ENCODE data around the gene ADORA2A.
A peak's percentile ranks its signal among the peaks of the same experiment; 100 is the strongest.

ADORA2A gene

DNA sequence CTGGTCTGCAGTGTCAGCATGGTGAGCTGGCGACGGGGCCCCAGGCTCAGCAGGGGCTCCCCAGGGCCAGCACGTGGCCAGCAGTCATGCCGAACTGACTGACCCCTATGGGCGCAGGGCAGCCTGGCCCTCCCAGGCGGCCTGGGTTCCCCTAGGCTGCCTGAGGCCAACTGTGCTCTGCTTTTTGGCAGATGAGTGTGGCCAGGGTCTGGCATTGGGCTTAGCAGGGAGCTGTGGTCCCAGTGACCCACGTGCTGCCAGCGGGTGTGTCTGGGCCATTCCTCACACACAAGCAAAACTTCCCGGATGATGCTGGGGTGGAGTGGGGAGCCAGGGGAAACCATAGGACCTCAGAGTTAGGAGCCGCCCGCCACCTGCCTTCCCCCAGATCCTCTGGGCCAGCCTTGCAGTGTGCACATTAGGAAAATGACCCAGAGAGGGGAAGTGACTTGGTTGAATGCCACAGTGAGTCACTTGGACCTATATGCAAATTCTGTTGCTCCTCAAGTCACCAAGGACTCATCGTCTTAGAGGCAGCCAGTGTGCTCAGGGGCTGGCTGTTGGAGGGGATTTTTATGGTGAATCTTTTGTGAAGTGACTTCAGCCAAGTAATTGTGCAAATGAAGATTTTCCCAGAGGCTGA is 6.5 kb downstream of the ADORA2A start:
- DNase-seq, result no peak

DNA sequence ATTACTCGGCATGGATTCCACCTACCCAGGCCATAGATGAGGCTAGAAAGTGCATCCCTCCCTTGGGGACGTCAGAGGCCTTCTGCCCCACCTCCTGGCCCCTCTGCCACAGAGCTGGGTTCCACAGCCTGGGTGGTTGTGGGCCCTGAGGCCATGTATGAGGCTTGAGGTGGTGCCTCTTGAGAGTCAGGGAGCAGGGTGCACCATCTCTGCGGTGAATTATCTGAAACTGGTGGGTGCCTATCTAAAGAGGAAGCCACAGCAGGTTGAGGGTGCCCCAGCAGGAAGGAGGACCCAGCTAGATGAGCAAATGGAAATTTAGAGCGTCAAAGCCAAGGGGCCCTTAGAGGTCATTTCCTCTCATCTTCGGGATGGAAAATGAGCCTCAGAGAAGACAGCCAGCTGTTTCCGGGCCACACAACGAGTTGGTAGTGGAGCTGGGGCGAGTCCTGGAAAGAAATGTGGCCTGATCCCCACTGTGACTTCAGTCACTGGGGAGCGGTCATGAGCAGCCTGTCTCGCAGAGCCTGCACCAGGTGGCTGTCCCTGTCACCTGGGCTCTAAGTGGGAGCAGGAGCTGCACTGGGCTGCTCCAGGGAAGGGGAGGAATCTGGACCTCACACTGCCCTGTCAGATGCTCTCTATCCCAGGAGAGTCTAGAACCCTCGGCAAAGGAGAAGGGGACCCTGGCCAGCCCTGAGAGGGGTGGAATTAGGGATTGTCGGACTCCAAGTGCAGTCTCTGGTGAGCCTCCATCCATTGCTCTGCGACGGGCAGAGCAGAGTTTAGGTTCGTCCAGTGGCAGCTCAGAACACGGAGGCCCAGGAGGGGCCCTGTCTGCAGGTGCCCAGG is 7.3 kb downstream of the ADORA2A start:
- DNase-seq, result no peak

DNA sequence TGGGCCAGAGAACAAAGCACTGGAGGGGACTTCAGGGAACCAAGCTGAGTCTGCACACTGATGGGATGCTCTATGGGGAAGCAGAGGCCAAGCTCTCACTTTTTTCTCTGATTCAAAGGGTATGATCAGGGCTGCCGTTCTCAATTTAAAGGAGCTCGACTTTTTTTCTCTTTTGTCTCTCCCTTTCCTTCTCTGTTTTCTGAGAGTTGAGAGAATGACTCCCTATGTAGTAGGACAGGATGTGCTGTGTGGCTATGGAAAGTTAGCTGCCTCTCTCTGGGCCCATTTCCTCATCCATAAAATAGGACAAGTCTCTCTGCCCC is 7.9 kb downstream of the ADORA2A start:
- DNase-seq, result no peak

DNA sequence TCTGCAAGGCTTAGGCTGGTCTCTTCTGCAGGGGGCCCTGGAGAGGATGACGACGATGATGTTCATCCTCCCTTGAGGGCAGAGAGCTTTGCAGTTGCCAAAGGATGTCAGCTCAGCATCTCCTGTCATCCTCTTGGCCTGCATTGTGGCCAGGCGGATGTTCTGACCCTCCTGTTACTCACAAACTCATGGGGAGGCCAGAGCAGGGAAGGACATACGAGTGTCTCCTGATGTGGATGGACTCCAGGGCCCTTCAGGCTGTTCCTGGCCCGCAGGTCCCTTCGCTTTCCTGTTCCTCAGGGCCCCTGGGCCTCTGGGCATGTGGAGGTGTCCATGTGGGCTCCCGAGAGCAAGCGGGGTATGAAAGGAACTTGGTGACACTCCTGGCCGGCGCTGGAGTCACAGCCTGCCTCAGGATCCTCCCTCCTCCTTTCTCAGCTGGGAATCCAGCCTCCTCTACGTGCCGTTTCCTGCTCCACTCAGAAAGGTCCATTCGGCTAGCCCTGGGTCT is 8.5 kb downstream of the ADORA2A start:
- no peak for DNase-seq

DNA sequence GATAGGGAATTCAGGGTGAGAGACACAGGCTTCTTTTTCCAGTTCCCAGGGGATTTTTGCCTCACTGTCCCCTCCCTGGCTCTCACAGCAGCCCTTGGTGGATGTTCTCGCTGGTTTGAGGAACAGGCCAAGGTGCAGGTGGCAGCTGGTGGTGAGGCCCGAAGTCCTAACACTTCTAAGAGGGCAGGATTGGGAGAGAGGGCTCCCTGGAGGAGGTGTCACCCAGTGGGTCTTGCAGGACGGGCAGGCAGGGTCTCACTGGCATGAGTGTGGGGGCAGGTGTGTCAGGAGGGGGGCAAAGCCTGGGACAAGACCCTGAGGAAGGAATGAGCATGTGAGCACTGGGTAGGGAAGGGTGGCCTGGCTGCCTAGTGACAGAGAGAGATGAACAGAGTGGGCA is 9.2 kb downstream of the ADORA2A start:
- no peak for DNase-seq

DNA sequence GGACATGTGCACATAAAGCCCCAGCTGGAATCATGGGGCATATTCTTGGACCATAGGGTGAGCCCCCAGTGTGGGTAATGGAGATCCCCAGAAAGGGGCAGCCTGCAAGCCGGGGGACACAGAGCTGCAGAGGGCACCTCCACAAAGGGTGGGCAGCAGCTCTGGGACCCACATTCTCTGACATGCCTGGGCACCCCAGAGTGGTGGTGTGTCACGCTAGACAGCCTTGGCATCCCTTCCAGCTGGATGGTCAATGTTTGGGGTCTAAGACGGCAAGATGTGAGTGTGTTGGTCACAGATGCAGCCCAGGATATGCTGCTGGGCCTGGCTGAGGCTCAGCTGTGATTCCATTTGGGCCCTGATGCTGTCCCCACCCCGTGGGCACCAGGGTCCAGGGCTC is 9.7 kb downstream of the ADORA2A start:
- DNase-seq, result no peak

DNA sequence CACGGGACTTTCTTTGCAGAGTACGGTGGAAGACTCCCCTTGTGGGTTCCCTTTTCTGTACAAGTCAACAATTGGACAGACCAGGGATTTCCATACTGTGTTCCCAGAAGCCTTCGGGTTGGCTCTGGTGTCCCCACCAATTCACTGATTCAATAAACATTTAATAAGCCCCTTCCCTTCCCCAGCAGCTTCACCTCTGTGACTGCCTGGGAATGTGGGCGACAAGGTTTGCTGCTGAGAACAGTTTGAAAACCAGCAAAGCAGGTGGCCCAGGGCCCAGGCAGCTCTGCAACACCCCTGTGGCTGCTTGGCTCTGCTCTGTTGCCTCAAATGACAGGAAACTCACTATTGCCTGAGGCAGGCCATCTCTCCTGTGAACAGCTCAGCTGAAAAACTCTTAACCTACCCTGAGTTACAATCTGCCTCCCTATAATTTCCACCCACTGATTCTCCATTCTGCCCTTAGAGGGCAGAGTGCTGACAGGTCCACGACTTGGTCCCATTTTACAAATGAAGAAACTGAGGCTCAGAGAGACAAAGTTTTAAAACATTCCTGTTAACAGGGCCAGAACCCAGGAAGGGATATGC is 10.4 kb downstream of the ADORA2A start:
- DNase-seq, result no peak

DNA sequence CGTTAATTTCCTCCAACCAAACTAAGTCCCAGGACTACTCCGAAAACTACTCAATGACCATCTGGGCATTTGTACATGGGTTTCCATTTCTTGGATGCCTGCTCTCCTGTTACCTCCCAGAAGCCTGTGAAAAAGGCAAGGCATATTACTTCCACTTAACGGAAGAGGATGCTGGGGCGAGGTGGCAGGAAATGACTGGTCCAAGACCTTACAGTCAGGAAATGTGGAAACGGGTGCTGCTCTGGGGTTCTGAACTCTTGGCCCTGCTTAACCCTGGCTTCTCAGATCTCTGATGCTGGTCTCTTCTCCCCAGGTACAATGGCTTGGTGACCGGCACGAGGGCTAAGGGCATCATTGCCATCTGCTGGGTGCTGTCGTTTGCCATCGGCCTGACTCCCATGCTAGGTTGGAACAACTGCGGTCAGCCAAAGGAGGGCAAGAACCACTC is 12.9 kb downstream of the ADORA2A start:
- no peak for DNase-seq

DNA sequence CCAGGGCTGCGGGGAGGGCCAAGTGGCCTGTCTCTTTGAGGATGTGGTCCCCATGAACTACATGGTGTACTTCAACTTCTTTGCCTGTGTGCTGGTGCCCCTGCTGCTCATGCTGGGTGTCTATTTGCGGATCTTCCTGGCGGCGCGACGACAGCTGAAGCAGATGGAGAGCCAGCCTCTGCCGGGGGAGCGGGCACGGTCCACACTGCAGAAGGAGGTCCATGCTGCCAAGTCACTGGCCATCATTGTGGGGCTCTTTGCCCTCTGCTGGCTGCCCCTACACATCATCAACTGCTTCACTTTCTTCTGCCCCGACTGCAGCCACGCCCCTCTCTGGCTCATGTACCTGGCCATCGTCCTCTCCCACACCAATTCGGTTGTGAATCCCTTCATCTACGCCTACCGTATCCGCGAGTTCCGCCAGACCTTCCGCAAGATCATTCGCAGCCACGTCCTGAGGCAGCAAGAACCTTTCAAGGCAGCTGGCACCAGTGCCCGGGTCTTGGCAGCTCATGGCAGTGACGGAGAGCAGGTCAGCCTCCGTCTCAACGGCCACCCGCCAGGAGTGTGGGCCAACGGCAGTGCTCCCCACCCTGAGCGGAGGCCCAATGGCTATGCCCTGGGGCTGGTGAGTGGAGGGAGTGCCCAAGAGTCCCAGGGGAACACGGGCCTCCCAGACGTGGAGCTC is 13.5 kb downstream of the ADORA2A start:
- DNase-seq, result no peak

DNA sequence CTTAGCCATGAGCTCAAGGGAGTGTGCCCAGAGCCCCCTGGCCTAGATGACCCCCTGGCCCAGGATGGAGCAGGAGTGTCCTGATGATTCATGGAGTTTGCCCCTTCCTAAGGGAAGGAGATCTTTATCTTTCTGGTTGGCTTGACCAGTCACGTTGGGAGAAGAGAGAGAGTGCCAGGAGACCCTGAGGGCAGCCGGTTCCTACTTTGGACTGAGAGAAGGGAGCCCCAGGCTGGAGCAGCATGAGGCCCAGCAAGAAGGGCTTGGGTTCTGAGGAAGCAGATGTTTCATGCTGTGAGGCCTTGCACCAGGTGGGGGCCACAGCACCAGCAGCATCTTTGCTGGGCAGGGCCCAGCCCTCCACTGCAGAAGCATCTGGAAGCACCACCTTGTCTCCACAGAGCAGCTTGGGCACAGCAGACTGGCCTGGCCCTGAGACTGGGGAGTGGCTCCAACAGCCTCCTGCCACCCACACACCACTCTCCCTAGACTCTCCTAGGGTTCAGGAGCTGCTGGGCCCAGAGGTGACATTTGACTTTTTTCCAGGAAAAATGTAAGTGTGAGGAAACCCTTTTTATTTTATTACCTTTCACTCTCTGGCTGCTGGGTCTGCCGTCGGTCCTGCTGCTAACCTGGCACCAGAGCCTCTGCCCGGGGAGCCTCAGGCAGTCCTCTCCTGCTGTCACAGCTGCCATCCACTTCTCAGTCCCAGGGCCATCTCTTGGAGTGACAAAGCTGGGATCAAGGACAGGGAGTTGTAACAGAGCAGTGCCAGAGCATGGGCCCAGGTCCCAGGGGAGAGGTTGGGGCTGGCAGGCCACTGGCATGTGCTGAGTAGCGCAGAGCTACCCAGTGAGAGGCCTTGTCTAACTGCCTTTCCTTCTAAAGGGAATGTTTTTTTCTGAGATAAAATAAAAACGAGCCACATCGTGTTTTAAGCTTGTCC is 14.3 kb downstream of the ADORA2A start:
- DNase-seq, result no peak

DNA sequence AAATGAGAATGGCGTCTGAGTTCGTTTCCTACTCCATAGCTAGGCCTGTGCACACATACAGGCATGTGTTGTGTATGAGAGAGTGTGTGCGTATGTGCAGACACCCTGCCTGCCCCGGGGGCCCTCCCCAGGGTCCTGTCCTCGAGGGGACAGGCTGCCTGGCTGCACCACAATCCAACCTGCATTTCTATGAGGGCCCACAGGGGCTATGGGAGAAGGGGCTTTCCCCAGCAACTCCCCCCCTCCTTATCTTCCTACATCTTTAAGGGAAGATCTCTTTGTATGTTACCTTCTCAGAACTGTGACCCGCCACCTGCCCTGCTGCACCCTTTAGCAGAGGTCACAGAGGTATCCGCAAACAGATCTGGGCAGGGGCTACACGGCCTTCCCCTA is 14.9 kb downstream of the ADORA2A start:
- DNase-seq, result no peak

DNA sequence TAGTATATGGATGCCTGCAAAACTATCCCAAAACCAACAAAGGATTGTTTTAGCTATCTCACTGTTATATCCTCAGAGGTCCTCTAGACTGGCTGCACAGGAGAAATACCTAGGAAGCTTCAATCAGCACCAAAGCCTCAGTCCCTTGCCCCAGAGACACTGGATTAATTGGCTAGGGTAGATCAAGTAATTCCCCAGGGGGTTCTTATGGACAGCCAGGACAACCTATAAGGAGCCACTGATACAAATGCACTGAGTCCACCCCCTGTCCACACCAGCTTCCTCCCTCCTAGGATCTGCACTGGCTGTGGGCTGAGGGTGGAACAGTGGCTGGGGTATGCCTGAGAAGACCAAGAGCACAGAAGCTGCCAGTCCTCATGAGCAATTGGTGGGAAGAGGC is 16.3 kb downstream of the ADORA2A start:
- DNase-seq, result peak; percentile 63

DNA sequence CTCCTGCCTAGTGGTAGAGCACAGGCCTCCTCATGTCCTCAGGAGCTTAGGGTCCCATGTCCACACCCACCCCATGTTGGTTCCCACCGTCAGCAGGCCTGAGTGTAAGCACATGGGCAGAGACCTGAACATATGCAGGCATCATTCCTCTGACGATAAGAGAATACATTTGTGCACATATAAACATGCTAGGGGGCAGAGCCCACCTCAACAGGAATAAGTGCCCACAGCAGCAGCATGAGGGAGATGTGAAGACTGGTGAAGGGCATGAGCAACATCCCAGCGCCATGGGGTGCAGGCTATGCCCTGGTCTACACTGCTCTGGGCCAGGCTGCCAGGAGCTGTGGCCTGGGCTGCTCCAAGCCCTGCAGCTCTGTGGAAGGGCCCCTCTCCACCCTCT is 16.9 kb downstream of the ADORA2A start:
- no peak for DNase-seq

DNA sequence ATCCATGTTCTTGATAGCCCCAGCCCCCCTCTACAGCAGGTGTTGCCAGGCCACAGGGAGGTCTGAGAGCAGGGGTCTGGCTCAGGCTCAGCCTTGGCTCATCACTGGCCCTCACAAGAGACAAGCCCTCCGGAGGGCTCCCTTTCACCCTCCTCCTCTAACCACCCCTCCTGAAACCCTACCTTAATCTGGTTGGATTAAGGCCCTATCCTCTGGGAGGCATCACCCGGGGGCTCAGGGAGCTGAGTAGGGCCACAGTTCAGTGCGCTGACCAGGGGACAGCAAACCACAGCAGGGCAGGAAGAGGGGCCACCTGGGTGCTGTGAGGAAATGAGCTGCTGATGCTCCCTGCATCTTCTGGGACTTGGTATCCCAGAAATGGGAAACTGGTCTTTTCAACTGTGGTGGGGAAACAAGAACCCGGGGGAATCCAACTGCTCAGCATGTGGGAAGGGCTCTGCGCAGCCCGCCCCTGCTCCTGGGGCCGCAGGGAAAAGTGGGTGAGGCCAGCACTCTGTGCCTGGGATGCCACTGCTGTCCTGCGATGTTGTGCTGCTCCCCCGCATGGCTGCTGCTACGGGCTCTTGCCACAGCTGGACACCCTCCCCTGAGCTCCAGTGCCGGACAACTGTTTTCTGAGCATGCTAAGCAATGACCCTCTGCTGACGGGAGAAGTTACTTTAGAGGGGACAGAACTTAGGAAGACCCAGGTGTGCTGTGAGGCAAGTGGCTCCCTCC is 17.5 kb downstream of the ADORA2A start:
- DNase-seq, result peak; percentile 85

DNA sequence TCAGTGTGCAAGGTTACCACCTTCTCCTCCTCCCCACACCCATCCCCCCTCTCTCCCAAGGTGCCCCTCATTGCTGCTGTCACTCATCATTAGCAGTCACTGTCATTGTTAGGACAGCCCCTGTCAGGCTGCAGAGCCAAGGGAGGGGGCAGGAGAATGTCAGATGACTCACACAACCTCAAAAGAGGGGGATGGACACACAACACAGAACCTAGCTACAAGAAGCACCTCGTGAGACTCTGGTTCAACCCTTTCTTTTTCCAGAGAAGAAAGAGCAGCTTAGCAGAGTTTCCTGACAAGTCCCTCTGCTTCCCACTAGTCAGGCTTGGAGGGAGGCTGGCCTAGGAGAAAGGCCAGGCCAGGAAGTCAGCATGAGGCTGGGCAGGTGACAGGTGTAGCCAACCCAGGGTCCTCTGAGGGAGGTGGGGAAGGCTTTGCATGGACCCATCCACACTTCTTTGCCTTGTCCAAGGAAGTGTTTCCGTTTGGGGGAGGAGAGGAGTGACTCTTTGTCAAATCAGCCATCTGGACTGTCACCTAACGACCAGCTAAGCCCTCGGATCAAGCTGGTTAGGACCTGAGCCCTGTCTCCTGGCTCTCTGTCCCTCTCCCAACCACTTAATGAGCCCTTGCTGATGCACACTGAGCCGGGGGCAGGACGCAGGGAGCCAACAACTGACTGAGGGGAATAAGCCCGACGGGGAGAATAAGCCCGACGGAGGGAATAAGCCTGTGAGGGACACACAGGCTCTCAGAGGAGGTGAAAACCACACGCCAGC is 18.3 kb downstream of the ADORA2A start:
- DNase-seq, result peak; percentile 98

DNA sequence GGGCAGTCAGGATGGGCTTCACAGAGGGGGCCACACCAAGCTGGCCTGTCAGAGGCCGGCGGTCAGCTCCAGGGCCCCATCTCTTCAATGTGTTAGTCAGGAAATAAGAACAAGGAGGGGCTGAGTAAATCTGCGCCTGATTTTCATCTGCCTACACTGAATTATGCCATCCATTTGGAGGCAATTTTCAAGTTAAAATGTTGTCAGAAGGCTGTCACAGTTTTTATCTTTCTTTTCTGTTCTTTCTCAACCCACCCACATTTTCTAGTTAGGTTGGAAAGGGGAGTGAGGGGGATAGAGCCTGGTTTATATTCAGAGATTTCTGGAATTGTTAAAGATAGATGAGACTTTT is 18.8 kb downstream of the ADORA2A start:
- DNase-seq, result no peak

DNA sequence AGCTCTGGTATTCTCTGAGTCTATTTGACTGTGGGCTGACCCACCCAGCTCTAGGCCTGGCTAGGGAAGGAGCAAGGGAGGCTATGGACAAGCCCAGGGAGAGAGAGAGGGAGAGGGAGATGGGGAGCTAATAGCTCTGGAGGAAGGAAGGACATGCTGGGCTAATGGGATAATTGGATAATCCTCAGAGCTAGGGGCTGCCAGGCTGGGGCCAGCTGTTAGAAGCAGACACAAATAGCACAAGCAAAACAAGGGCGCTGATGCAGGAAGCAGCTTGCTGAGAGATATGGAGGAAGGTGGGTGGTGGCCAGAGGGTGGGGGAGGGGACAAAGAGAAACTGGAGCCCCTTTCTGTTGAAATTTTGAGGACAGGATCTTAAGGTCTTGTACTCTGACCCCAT is 23.2 kb downstream of the ADORA2A start:
- DNase-seq, result peak; percentile 98

DNA sequence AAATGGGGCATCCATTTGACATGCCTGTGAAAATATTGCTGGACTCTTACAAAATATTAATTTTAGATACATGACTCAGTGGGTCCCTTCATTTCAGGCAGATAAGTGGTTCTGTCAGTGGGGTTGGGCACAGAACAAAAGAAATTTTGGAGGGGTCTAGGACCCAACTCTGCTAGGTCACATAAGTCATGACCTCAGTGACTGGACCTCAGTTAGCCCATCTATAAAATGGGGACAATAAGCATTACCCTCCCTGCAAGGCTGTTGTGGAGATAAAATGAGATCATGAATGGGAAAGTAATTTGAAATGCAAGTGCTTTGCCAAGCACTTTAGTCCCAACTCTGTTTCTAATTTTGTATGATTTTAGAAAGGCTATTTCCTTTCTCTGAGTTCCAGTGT is 23.8 kb downstream of the ADORA2A start:
- no peak for DNase-seq

DNA sequence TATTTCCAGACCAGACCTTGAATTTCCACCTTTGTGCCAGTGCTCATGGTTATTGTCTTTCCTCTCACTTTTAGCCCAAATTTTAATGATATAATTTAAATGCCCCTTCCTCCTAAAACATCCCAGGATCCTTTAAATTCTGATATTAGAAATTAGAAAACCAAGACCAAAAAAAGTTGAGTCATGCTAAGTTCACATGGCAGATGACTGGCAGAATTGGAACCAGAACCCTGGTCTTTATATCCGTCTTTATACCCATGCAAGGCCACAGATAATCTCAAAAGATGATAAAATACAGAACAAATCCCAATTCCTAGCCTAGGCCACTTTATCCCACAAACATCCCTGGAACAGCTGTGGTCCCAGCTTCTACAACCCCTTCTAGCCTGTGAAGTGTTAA is 26.5 kb downstream of the ADORA2A start:
- DNase-seq, result no peak

DNA sequence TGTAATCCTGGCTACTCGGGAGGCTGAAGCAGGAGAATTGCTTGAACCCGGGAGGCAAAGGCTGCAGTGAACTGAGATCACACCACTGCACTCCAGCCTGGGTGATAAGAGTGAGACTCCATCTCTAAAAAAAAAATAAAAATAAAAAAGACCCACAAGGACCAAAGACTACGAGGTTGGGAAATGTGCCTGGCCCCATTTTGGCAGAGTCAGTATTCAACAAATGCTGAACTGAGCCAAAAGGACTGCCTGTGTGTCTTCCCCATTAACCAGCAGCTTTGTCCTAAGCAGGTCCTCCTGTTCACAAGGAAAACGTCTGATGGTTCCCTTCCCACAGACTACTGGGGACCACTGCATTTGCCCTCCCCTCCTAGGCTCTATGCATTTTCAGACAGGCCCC is 27.6 kb downstream of the ADORA2A start:
- no peak for DNase-seq

All from NCI-H82 (cell line).